Pancreas (tissue), 10 donors: Measurements from ENCODE around the gene PSMD13. TPM values are rescaled to one million over a fixed set of nuclear protein-coding genes. Genes with fewer than 3 reads are reported as not detected.

Experiments used
- ATAC-seq, 4 donors: fragments of 200-7000 bp; cut with Tn5 transposase; one replicate each; pipeline versions ENCODE4 v1.8.0 to v1.9.1; 2020; ENCODE audit warnings: mild to moderate bottlenecking in 4 of 4, moderate library complexity in 4 of 4
- DNase-seq, 6 donors: peaks; one replicate each; pipeline ENCODE4 v3.0.0-alpha.2; 2020
- FAIRE-seq: peaks from 2 replicates; lab custom pipeline; 2012; peaks lifted over from hg19 to GRCh38; lab: Jason Lieb, UNC
- H3K27ac ChIP-seq, 4 donors: fragments of 200-600 bp; sonication (generic); 1 replicate in 3 of 4; 2 replicates in 1 of 4; pipeline versions ENCODE4 v1.5.0 to v1.8.0; 2020
- H3K27me3 ChIP-seq, 4 donors: fragments of 200-600 bp; one replicate each; pipeline ENCODE4 v1.8.0; 2021
- H3K36me3 ChIP-seq, 3 donors: fragments of 200-600 bp; sonication (generic) in 1 of 3; one replicate each; pipeline versions ENCODE4 v1.5.0 to v1.8.0; 2020 to 2021
- H3K4me1 ChIP-seq, 3 donors: fragments of 200-600 bp; one replicate each; pipeline ENCODE4 v1.8.0; 2021
- H3K4me3 ChIP-seq, 4 donors: fragments of 200-600 bp; sonication (generic) in 2 of 4; one replicate each; pipeline versions ENCODE4 v1.5.0 to v1.8.0; 2020 to 2021
- H3K9me3 ChIP-seq, 4 donors: fragments of 200-600 bp; one replicate each; pipeline ENCODE4 v1.8.0; 2021
- WGBS, 2 donors: extraction: QIAGEN DNeasy Blood & Tissue Kit; methylation state at CpG; one replicate each; pipeline ENCODE4 v1.1.7; 2013; 5-methylcytosine and 5-hydroxymethylcytosine counted together
- intact Hi-C, 3 donors: fragments of 100-400 bp; cut with DNase I; formaldehyde crosslinking; loops; one replicate each; pipeline versions ENCODE4 v1.11.1 to v1.14.2; 2022
- polyA plus RNA-seq, 2 donors: library from polyadenylated mRNA; stranded (reverse); fragments of 200-250 nt; gene quantifications; one replicate each; pipeline ENCODE4 v1.2.3, GENCODE V29; 2013
- total RNA-seq, 6 donors: library from RNA; stranded (reverse); fragmentation: NEBNext Ultra II Directional in 4 of 6; extraction: Animal tissue kit (Norgen Biotek cat#: 25700) in 4 of 6; gene quantifications; one replicate each; pipeline versions ENCODE4 v1.2.1 to v1.2.4, GENCODE V29; 2021 to 2023
- TF ChIP-seq, protein P1 (sequence below), 4 donors: fragments of 200-600 bp; sonication (generic) in 3 of 4; IDR thresholded peaks; one replicate each; pipeline versions ENCODE4 v1.5.0 to v1.8.0; 2021; ENCODE audit warnings: antibody characterized with exemption in 4 of 4
- donor health status: healthy with polysubstance abuse.
- donor health status: DM: no; HTN: no; CAD: no; lungs with moderate emphysema.
- donor health status: DM: no; HTN: no; CAD: no.
- donor health status: control.
- donor health status: control.
- donor health status: Bipolar disorder and iron deficiency.
- donor health status: DM: yes; HTN: yes; CAD: no.
- donor health status: DM: no; HTN: no; CAD: no.
- donor health status: DM: no; HTN: no; CAD: no.
- donor health status: DM: yes; HTN: yes; CAD: no.

The PSMD13 gene
- total and polyA plus RNA-seq, 8 donors: 35.5 to 118 (median 47.0) TPM

GRCh38 chr11:253160-253885 lies 16.5 kb downstream of the PSMD13 start:
- FAIRE-seq (no peak), ATAC-seq (no peak), DNase-seq (no peak)
- no peaks in the 10 kb centered on the region for H3K27me3 ChIP-seq
- no peaks in the 10 kb centered on the region for H3K9me3 ChIP-seq
- peaks cover 0 to 19% (median 3%) of the 10 kb centered on the region in 3 donors for H3K36me3 ChIP-seq
- H3K27ac ChIP-seq: no peak overlapping the region
- 72 to 78% methylated on average over 13 of the region's 13 CpGs for WGBS, 2 donors
- intact Hi-C loops: no loop called here
- no peaks in the 10 kb centered on the region for H3K4me1 ChIP-seq
- TF ChIP-seq, protein P1, sequence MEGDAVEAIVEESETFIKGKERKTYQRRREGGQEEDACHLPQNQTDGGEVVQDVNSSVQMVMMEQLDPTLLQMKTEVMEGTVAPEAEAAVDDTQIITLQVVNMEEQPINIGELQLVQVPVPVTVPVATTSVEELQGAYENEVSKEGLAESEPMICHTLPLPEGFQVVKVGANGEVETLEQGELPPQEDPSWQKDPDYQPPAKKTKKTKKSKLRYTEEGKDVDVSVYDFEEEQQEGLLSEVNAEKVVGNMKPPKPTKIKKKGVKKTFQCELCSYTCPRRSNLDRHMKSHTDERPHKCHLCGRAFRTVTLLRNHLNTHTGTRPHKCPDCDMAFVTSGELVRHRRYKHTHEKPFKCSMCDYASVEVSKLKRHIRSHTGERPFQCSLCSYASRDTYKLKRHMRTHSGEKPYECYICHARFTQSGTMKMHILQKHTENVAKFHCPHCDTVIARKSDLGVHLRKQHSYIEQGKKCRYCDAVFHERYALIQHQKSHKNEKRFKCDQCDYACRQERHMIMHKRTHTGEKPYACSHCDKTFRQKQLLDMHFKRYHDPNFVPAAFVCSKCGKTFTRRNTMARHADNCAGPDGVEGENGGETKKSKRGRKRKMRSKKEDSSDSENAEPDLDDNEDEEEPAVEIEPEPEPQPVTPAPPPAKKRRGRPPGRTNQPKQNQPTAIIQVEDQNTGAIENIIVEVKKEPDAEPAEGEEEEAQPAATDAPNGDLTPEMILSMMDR (IDR thresholded peaks at IDR 0.05): no peak
- H3K4me3 ChIP-seq: no peak overlapping the region

DNA sequence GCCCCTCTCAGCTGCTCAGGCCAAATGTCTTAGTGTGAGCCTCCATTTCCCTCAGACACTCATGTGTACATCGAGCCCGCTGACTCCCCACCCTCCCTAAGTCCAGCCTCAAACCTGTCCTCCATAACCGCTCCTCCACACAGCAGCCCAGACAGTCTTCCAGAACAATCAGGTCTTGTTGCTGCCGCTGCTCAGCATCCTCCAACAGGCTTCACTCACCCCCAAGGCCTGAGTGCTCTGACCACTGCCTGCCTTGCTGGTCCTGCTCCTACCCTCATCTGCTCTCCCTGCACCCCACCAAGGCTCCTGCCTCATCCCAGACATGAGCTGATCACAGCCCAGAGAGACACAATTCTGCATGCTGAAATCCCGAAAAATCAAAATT lies 17.1 kb downstream of the PSMD13 start:
- ATAC-seq (no peak), FAIRE-seq (no peak), DNase-seq (no peak)
- intact Hi-C loops: no loop called here
- 86 to 92% methylated on average over 5 of the region's 5 CpGs for WGBS, 2 donors
- Histone ChIP-seq H3K36me3 (peaks cover 0 to 13% (median 1%) of the 10 kb centered on the region in 3 donors), H3K27me3 (no peaks in the 10 kb centered on the region), H3K27ac (no peak overlapping the region), H3K4me1 (no peaks in the 10 kb centered on the region), H3K9me3 (no peaks in the 10 kb centered on the region), H3K4me3 (no peak overlapping the region)
- TF ChIP-seq, protein P1 (IDR thresholded peaks at IDR 0.05): no peak

- 51 to 52% methylated on average over 3 of the region's 3 CpGs for WGBS, 2 donors
Observed at GRCh38 chr11:255176-255575, 18.4 kb downstream of the PSMD13 start.

DNA sequence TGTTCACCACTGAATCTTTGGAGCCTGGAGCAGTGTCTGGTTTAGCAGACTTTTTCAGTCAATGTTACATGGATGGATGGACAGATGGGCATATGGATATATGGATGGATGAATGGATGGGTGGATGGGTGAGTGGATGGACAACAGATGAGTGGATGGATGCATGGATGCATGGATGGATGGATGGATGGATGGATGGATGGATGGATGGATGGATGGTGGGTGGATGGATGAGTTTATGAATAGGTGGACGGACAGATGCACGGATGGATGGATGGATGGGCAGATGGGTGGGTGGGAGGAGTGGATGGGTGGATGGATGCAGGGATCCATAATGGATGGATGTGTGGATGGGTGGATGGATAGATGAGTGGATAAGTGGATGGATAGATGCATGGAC lies 19.0 kb downstream of the PSMD13 start:
- Histone ChIP-seq H3K4me1 (no peaks in the 10 kb centered on the region), H3K27ac (no peak overlapping the region), H3K9me3 (no peaks in the 10 kb centered on the region), H3K36me3 (peaks cover 0 to 11% (median 0%) of the 10 kb centered on the region in 3 donors), H3K27me3 (no peaks in the 10 kb centered on the region), H3K4me3 (no peak overlapping the region)
- FAIRE-seq (no peak), DNase-seq (no peak), ATAC-seq (no peak)
- TF ChIP-seq, protein P1 (IDR thresholded peaks at IDR 0.05): no peak
- intact Hi-C loops: no loop called here
- 89 to 91% methylated on average over 2 of the region's 2 CpGs for WGBS, 2 donors

More at GRCh38 chr11:255176-255575, 18.4 kb downstream of the PSMD13 start:
- TF ChIP-seq, protein P1 (IDR thresholded peaks at IDR 0.05): no peak
- no peak for FAIRE-seq
- no peaks in the 10 kb centered on the region for H3K27me3 ChIP-seq
- ATAC-seq: no peak
- no peak overlapping the region for H3K4me3 ChIP-seq
- no peak for DNase-seq
- no peaks in the 10 kb centered on the region for H3K4me1 ChIP-seq
- H3K27ac ChIP-seq: no peak overlapping the region
- peaks cover 0 to 11% (median 0%) of the 10 kb centered on the region in 3 donors for H3K36me3 ChIP-seq
- no peaks in the 10 kb centered on the region for H3K9me3 ChIP-seq
- intact Hi-C loops: no loop called here
